Measurements from ENCODE around the gene CNOT8. TPM values are rescaled to one million over a fixed set of nuclear protein-coding genes. Genes with fewer than 3 reads are reported as not detected.

The CNOT8 gene
- polyA plus RNA-seq, 3 donors = 74.6 to 89.2 (median 79.2) TPM

GRCh38 chr5:154857530-154858296 lies 714 bp upstream of the CNOT8 start:
- peak; percentile 93 to 98 (median 96) for DNase-seq (ENCODE audit: extremely low read depth in 1 of 11, low read depth in 9 of 11, low spot score in 4 of 11)

- peak in 1 of 11 donors; percentile 15 for DNase-seq (ENCODE audit: extremely low read depth in 1 of 11, low read depth in 9 of 11, low spot score in 4 of 11)
These were observed 795 bp downstream of the CNOT8 start for GRCh38 chr5:154858972-154859871.

GRCh38 chr5:154860123-154860522 lies 1.7 kb downstream of the CNOT8 start:
- no peak for DNase-seq (ENCODE audit: extremely low read depth in 1 of 11, low read depth in 9 of 11, low spot score in 4 of 11)

GRCh38 chr5:154860765-154861164 lies 2.3 kb downstream of the CNOT8 start:
- DNase-seq (ENCODE audit: extremely low read depth in 1 of 11, low read depth in 9 of 11, low spot score in 4 of 11) = no peak

GRCh38 chr5:154861946-154862345 lies 3.5 kb downstream of the CNOT8 start:
- DNase-seq (ENCODE audit: extremely low read depth in 1 of 11, low read depth in 9 of 11, low spot score in 4 of 11) = no peak

- DNase-seq (ENCODE audit: extremely low read depth in 1 of 11, low read depth in 9 of 11, low spot score in 4 of 11) = no peak
These were observed 4.3 kb downstream of the CNOT8 start for GRCh38 chr5:154862766-154863165.

- no peak for DNase-seq (ENCODE audit: extremely low read depth in 1 of 11, low read depth in 9 of 11, low spot score in 4 of 11)
These were observed 5.1 kb downstream of the CNOT8 start for GRCh38 chr5:154863291-154864080.

- no peak for DNase-seq (ENCODE audit: extremely low read depth in 1 of 11, low read depth in 9 of 11, low spot score in 4 of 11)
These were observed 7.2 kb downstream of the CNOT8 start for GRCh38 chr5:154865466-154866184.

GRCh38 chr5:154866841-154867240 lies 8.4 kb downstream of the CNOT8 start:
- DNase-seq (ENCODE audit: extremely low read depth in 1 of 11, low read depth in 9 of 11, low spot score in 4 of 11) = no peak

- no peak for DNase-seq (ENCODE audit: extremely low read depth in 1 of 11, low read depth in 9 of 11, low spot score in 4 of 11)
These were observed 10.3 kb downstream of the CNOT8 start for GRCh38 chr5:154868702-154869101.

- DNase-seq (ENCODE audit: extremely low read depth in 1 of 11, low read depth in 9 of 11, low spot score in 4 of 11) = no peak
These were observed 13.3 kb downstream of the CNOT8 start for GRCh38 chr5:154871734-154872133.

GRCh38 chr5:154873791-154874331 lies 15.4 kb downstream of the CNOT8 start:
- DNase-seq (ENCODE audit: extremely low read depth in 1 of 11, low read depth in 9 of 11, low spot score in 4 of 11) = no peak

- no peak for DNase-seq (ENCODE audit: extremely low read depth in 1 of 11, low read depth in 9 of 11, low spot score in 4 of 11)
These were observed 20.4 kb downstream of the CNOT8 start for GRCh38 chr5:154878642-154879335.

- no peak for DNase-seq (ENCODE audit: extremely low read depth in 1 of 11, low read depth in 9 of 11, low spot score in 4 of 11)
These were observed 23.6 kb downstream of the CNOT8 start for GRCh38 chr5:154881986-154882385.

GRCh38 chr5:154884424-154884823 lies 26.0 kb downstream of the CNOT8 start:
- no peak for DNase-seq (ENCODE audit: extremely low read depth in 1 of 11, low read depth in 9 of 11, low spot score in 4 of 11)

- DNase-seq (ENCODE audit: extremely low read depth in 1 of 11, low read depth in 9 of 11, low spot score in 4 of 11) = no peak
These were observed 27.0 kb downstream of the CNOT8 start for GRCh38 chr5:154885439-154885838.

GRCh38 chr5:154892369-154892771 lies 33.9 kb downstream of the CNOT8 start:
- no peak for DNase-seq (ENCODE audit: extremely low read depth in 1 of 11, low read depth in 9 of 11, low spot score in 4 of 11)

- DNase-seq (ENCODE audit: extremely low read depth in 1 of 11, low read depth in 9 of 11, low spot score in 4 of 11) = no peak
These were observed 35.0 kb downstream of the CNOT8 start for GRCh38 chr5:154893381-154893780.

Measured in renal cortex interstitium (tissue), 11 donors.